IPS-18a (cell line): Measurements from ENCODE around the gene TENM4.

Experiments used
- H3K27ac ChIP-seq: one replicate; pipeline ENCODE4 v1.5.1; 2013; ENCODE audit warnings: low read length
- H3K27me3 ChIP-seq: one replicate; pipeline ENCODE4 v1.6.1; 2013; ENCODE audit warnings: mild to moderate bottlenecking, low read length; ENCODE audit not compliant: control insufficient read depth, insufficient read depth
- H3K36me3 ChIP-seq: one replicate; pipeline ENCODE4 v1.6.1; 2013; ENCODE audit warnings: low read depth, low read length; ENCODE audit not compliant: control insufficient read depth
- H3K4me1 ChIP-seq: one replicate; pipeline ENCODE4 v1.6.1; 2013; ENCODE audit warnings: low read depth, low read length; ENCODE audit not compliant: control insufficient read depth
- H3K4me3 ChIP-seq: one replicate; pipeline ENCODE4 v1.5.1; 2013; ENCODE audit warnings: low read length
- H3K9ac ChIP-seq: one replicate; pipeline ENCODE4 v1.6.1; 2013; ENCODE audit warnings: mild to moderate bottlenecking, low read length, moderate library complexity
- H3K9me3 ChIP-seq: one replicate; pipeline ENCODE4 v1.6.1; 2013; ENCODE audit warnings: low read depth, low read length; ENCODE audit not compliant: control insufficient read depth

TENM4 gene

DNA sequence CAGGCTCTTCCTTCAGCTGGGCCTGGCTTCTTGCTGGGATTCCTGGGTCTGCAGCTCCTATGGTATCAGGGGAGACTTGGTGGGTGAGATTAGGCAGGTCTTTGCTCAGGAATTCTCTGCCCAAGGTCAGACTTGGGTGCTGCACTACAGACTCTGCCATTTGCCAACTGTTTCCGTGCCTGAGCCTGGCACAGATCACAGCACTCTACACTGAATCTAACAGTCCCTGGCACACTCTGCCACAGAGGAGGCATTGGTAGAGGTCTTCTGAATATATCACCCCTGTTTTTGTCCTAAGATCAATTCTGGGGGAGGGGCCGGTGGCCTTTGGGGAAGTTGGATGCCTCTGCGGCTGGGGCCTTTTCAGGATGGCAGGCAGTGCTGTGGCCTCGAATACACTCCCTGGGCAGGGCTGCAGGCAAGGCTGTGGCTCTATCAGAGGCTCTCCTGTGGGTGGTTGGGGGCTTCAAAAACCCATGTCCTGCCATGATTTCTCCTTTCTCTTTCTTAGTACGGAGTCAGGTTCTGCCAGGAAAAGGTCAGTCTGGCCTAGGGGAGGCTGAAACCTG lies 751.2 kb downstream of the TENM4 start:
- Histone ChIP-seq H3K27me3 (no peaks in the 10 kb centered on the region), H3K4me1 (peaks cover 18% of the 10 kb centered on the region), H3K36me3 (no peaks in the 10 kb centered on the region), H3K27ac (no peak overlapping the region), H3K4me3 (no peak overlapping the region), H3K9me3 (no peaks in the 10 kb centered on the region), H3K9ac (no peak overlapping the region)

DNA sequence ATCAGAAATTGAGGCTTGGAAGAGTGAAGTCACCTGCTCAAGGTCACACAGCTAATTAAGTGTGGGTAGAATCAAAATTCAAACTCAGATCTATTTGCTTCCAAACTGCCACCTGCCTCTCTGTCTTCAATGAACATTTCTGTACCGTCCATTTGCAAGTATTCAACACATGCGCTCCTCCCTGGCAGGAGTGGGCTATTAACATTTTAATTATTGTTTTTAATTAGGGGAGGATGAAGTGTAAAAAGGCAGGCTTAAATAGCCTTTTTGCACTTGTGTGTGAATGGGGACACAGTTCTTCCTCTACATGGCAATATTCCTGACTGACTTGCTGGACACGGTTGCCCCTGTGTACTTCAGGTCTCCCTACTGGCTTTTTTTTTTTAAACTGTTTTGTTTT lies 751.7 kb downstream of the TENM4 start:
- Histone ChIP-seq H3K9me3 (no peaks in the 10 kb centered on the region), H3K4me1 (peaks cover 18% of the 10 kb centered on the region), H3K4me3 (no peak overlapping the region), H3K9ac (no peak overlapping the region), H3K27ac (no peak overlapping the region), H3K27me3 (no peaks in the 10 kb centered on the region), H3K36me3 (no peaks in the 10 kb centered on the region)

DNA sequence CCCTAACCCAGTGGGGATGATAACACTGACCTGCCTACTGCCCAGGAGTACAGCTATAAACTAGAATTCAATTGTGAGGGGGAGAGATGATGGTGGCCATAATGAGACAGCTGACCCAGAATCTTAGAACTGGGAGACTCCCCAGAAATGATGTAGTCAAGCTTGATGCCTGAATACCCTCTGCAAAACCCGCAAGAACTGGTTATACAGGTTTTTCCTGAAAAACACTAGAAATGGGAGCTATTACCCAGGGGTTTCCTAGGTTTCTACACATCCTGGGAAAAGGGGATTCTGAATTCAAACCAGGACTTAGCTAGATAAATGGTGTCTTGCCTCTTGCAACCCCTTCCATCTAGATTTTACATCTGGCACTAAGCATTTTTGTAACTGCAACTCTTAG lies 752.4 kb downstream of the TENM4 start:
- Histone ChIP-seq H3K27me3 (no peaks in the 10 kb centered on the region), H3K4me1 (peaks cover 18% of the 10 kb centered on the region), H3K4me3 (no peak overlapping the region), H3K27ac (no peak overlapping the region), H3K9ac (no peak overlapping the region), H3K9me3 (no peaks in the 10 kb centered on the region), H3K36me3 (no peaks in the 10 kb centered on the region)

DNA sequence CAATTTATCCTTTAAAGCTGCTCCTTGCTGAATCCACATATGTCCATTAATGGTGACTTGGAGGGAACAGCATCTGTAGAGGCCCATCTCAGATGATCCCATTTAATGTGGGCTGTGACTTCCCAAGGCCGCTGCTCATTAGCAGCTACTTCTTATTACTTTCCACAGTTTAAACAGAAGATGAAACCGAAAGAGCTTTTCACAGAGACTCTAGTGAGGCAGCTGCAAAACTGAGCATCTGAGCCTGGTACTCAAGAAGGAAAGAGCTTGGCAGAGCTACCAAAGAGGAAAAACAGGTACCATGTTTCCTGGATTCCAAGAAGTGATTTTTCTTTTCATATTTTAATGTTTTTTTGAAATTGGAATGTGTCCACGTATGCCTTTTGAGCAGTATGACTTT lies 755.7 kb downstream of the TENM4 start:
- no peaks in the 10 kb centered on the region for H3K27me3 ChIP-seq
- H3K9ac ChIP-seq, result no peak overlapping the region
- no peaks in the 10 kb centered on the region for H3K36me3 ChIP-seq
- peaks cover 18% of the 10 kb centered on the region for H3K4me1 ChIP-seq
- no peak overlapping the region for H3K4me3 ChIP-seq
- H3K9me3 ChIP-seq, result no peaks in the 10 kb centered on the region
- H3K27ac ChIP-seq, result no peak overlapping the region

DNA sequence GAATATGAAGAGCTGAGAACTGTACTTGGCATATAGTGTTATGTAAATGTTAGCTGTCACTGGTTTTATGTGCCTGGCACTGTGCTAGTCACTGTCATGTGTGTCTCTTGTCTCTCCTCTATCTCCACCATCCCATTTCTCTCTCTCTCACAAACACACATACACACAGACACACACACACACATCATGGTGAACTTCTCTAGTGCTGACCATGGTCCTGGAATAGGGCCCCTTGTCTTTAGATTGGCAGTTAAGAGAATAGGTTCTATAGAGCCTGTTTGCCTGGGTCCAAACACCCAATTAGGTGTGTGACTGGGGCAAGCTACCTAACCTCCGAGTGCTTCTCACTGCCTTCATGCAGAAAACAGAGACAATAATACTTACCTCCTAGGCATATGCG lies 756.5 kb downstream of the TENM4 start:
- Histone ChIP-seq H3K9ac (no peak overlapping the region), H3K9me3 (no peaks in the 10 kb centered on the region), H3K4me3 (no peak overlapping the region), H3K4me1 (peaks cover 14% of the 10 kb centered on the region), H3K27ac (no peak overlapping the region), H3K27me3 (no peaks in the 10 kb centered on the region), H3K36me3 (no peaks in the 10 kb centered on the region)

DNA sequence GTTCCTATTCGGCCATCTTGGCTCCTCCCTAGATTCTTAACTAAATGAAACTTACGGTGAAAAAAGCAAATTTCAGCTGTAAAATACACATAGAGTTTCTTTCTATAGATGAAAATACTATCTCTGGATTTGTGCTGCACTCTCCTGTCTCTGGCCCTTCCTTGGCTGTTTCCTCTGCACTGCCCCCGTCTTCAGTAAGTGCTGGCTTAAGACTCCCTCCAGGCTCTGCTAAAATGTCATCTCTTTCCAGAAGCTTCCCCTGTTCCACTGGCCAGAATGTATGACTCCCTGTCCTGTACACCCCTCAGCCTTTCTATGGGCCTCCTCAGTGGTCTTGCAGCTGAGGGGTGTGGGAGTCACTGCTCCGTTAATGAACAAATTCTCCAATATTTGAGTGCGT lies 757.1 kb downstream of the TENM4 start:
- Histone ChIP-seq H3K27me3 (no peaks in the 10 kb centered on the region), H3K9me3 (no peaks in the 10 kb centered on the region), H3K4me1 (peaks cover 8% of the 10 kb centered on the region), H3K27ac (no peak overlapping the region), H3K4me3 (peak overlapping the region; percentile 49), H3K36me3 (no peaks in the 10 kb centered on the region), H3K9ac (no peak overlapping the region)

DNA sequence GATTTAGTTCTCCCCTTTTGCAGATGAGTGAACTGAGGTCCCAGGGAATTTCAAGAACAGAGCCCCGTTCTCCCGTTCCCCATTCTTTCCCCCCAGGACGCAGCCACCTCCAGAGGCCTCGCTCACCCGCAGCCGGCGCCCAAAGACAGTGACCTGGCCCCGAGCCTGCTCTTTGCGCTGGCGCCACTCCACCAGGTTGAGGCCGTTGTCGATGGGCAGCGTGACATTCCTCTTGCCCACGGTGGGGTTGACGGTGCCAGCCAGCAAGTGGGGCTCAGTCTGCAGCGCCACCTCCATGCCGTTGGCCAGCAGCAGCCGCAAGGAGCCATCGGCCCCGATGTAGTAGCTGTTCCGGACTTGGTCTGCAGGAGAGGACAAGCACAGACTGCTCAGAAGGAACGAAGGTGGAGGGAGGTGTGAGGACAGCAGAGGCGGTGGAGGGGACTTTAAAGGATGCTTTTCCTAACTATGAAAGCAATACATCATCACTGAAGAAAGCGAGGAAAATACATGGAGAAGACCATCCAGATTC lies 764.7 kb downstream of the TENM4 start:
- Histone ChIP-seq H3K36me3 (no peaks in the 10 kb centered on the region), H3K4me3 (no peak overlapping the region), H3K27ac (no peak overlapping the region), H3K4me1 (no peaks in the 10 kb centered on the region), H3K9ac (no peak overlapping the region), H3K9me3 (no peaks in the 10 kb centered on the region), H3K27me3 (no peaks in the 10 kb centered on the region)

DNA sequence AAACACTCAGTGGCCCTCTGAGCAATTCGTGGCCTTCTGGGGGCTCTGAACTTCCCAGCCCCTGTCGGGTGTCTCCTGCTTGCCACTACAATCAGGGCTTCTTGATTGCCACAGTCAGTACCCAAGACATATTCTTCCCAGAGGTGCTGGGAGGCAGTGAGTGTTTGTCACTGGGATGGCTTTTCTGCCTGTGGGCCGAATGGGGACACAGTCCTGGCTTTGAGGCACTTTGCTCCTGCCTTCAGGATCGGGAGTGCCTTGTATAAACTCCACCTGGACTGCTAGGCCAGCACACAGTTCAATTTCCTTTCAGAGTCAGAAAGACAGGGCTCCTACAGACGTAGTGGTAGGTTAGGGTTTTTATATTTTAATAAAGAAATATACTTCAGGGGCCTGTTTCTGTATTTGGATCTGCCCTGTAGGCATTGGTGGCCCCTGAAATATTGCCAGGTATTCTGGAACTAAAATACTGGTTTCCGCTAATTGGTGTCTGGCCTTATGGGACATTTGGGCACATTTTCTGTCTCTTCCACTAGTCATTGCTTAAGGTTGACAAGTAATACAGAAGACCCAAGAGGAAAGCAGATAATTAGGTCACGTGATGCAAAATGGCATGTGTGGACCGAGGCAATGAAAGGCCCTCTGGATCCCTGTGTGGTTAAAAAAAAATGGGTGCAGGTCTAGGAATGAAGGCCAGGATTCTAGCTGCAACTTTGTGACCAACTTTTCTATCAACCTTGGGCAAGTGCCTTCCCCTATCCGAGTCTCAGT lies 767.8 kb downstream of the TENM4 start:
- Histone ChIP-seq H3K9me3 (no peaks in the 10 kb centered on the region), H3K27me3 (no peaks in the 10 kb centered on the region), H3K27ac (no peak overlapping the region), H3K9ac (no peak overlapping the region), H3K4me3 (no peak overlapping the region), H3K4me1 (no peaks in the 10 kb centered on the region), H3K36me3 (peaks cover 4% of the 10 kb centered on the region)

DNA sequence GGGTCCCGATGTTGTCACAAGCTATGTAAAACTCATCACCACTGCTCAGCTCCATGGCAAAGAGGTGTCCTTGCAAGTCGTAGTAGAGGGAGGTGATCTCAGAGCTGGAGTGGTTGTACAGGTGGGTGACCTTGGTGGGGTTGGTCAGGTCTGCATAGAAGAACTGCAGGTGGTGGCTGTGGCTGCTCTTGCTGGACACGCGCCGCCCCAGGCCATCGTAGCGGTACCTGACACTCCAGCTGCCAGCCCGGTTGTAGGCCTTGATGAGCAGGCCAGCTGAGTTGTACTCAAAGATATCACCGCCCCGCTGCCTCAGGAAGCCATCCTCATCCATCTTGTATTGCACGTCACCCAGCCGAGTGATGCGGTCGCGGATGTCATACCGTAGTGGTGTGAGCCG lies 771.6 kb downstream of the TENM4 start:
- H3K36me3 ChIP-seq, result peaks cover 4% of the 10 kb centered on the region
- H3K9ac ChIP-seq, result no peak overlapping the region
- no peak overlapping the region for H3K4me3 ChIP-seq
- H3K9me3 ChIP-seq, result no peaks in the 10 kb centered on the region
- no peaks in the 10 kb centered on the region for H3K27me3 ChIP-seq
- no peaks in the 10 kb centered on the region for H3K4me1 ChIP-seq
- H3K27ac ChIP-seq, result no peak overlapping the region

DNA sequence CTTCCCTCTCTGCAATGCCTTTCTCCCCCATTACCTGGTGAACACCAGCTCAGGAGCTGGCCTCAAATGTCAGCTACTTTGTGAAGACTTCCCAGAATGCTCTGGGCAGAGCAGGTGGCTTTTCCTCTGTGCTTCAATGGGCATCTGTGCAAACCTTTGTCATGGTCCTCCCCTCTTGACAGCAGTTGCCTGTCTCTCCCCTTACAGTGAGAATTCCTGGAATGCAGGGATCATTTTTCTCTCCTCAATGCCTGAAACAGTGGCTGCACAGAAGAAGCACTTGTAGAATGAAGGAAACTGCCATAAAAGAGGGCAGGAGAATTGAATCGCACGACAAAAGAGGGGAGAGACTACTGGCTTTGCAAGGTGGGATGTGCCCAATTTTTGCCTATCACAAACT lies 773.4 kb downstream of the TENM4 start:
- Histone ChIP-seq H3K4me1 (no peaks in the 10 kb centered on the region), H3K36me3 (peaks cover 4% of the 10 kb centered on the region), H3K9me3 (no peaks in the 10 kb centered on the region), H3K27ac (no peak overlapping the region), H3K27me3 (no peaks in the 10 kb centered on the region), H3K4me3 (no peak overlapping the region), H3K9ac (no peak overlapping the region)

DNA sequence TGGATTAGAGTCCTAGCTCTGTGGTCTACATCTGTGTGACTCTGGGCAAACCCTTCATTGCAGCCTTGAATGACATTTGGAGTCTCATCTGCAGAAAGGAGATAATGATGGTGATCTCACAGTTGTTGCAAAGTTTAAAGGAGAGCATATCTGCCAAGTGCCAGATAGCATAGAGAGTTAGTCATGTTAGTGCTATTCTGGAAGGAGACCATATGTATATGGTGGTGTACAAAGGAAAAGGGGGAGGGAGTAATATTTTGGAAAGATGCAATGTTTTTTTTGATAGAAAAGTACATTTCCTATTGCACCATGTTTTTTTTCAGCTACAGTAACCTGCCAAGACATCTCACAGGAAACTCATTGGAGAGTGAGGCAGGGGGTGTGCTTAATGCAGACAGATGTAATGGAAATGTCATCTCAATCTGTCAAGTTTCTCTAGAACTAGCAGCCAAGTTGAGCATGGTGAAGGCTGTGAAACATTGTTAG lies 774.1 kb downstream of the TENM4 start:
- Histone ChIP-seq H3K36me3 (peaks cover 4% of the 10 kb centered on the region), H3K9me3 (no peaks in the 10 kb centered on the region), H3K27ac (no peak overlapping the region), H3K27me3 (no peaks in the 10 kb centered on the region), H3K9ac (no peak overlapping the region), H3K4me3 (no peak overlapping the region), H3K4me1 (no peaks in the 10 kb centered on the region)

DNA sequence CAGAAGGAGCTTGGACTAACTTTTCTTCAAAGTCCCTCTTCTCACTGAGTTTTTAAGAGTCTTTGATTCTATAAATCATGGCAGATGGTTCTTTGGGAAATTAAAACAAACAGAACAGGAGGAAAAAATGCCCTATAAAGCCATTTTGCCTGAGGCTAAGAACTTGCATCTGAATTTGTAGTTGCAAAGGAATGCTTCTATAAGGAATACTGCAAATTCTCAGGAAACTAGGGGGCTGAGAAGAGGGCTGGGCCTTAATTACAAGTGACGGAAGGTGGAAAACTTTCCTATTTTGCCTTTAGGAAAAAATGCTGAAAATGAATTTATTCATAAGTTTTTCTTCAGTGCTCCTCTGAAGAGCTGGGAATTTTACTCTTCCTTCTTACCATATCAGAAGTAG lies 776.2 kb downstream of the TENM4 start:
- H3K9me3 ChIP-seq, result no peaks in the 10 kb centered on the region
- no peak overlapping the region for H3K9ac ChIP-seq
- no peak overlapping the region for H3K4me3 ChIP-seq
- no peaks in the 10 kb centered on the region for H3K4me1 ChIP-seq
- H3K27me3 ChIP-seq, result no peaks in the 10 kb centered on the region
- no peak overlapping the region for H3K27ac ChIP-seq
- H3K36me3 ChIP-seq, result peaks cover 2% of the 10 kb centered on the region
